ENCODE data around the gene FGFR3.

DNA sequence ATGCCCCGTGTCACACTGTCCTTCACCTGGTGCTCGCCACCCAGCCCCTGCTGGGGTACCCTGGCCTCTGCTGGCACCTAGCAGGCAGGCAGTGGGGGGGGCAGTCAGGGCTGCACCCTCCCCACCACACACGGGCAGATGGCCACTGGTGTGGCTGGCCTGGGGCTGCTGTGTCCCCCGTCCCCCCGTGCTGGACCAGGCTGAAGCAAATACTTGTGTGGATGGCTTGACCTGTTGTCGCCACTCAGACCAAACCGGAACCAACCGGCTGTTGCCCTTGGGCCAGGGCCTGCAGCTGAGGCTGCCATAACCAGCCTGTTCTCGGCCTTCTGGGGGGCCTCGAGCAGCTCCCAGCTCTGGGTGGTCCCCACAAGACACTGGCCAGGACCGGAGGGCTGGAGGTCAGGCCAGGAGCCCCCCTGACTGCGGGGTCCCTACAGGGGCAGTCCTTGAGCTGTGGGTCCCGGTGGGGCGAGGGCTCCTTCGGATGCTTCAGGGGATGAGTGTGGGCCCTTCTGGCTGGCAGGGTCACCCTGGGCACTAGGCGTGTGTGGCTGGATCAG is 4.3 kb downstream of the FGFR3 start:
- no peak for TF ChIP-seq POLR2A (IDR thresholded peaks at IDR 0.05; ENCODE audit: low read depth)
- TF ChIP-seq, protein P1, sequence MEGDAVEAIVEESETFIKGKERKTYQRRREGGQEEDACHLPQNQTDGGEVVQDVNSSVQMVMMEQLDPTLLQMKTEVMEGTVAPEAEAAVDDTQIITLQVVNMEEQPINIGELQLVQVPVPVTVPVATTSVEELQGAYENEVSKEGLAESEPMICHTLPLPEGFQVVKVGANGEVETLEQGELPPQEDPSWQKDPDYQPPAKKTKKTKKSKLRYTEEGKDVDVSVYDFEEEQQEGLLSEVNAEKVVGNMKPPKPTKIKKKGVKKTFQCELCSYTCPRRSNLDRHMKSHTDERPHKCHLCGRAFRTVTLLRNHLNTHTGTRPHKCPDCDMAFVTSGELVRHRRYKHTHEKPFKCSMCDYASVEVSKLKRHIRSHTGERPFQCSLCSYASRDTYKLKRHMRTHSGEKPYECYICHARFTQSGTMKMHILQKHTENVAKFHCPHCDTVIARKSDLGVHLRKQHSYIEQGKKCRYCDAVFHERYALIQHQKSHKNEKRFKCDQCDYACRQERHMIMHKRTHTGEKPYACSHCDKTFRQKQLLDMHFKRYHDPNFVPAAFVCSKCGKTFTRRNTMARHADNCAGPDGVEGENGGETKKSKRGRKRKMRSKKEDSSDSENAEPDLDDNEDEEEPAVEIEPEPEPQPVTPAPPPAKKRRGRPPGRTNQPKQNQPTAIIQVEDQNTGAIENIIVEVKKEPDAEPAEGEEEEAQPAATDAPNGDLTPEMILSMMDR (IDR thresholded peaks at IDR 0.05), result no peak
- TF ChIP-seq POLR2AphosphoS5 (IDR thresholded peaks at IDR 0.05), result no peak

Measured in esophagus muscularis mucosa (tissue), 3 donors.